ENCODE measurements around the gene CTDSP2.

DNA sequence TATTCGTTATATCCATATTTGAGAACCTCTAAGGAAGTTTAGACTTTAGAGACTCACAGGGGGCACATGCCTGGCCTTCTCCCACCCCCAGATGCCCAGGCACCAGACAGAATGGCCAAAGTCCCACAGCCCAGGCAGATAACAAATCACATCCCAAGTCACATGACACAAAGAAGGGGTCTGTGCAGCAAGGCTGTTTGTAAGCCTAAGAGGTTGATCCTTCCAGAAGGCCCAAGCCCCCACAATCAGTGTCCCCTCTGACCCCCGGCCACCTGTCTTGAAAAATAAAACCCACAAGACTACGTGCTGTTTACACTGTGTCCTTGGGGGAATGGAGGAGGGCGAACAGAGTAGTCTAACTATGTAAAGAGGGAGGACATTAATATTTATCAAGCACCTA, 5.1 kb downstream of the CTDSP2 start:
- TF ChIP-seq POLR2A (IDR thresholded peaks at IDR 0.05; ENCODE audit: low read depth, low read length) (no peak), POLR2AphosphoS5 (IDR thresholded peaks at IDR 0.05; ENCODE audit: low read depth, low read length) (no peak)
